Cardiac fibroblast (primary cell): Measurements from ENCODE around the gene KCNRG.

Experiments
- DNase-seq, 2 donors: peaks; one replicate each; pipeline versions ENCODE4 v3.0.0 to v3.0.0-alpha.2; 2010; ENCODE audit warnings: low read depth in 2 of 2
- H3K4me3 ChIP-seq, 2 donors: replicated peaks in 1 of 2; 1 replicate in 1 of 2; 2 replicates in 1 of 2; pipeline ENCODE4 v1.5.1; 2011; ENCODE audit warnings: low read depth in 2 of 2, low read length in 2 of 2, mild to moderate bottlenecking in 2 of 2, moderate library complexity in 1 of 2
- CTCF ChIP-seq: IDR thresholded peaks from one replicate; pipeline ENCODE4 v1.5.1; 2011; ENCODE audit warnings: low read depth, mild to moderate bottlenecking, low read length, inconsistent platforms

The KCNRG gene

GRCh38 chr13:50017819-50018218 is 2.6 kb downstream of the KCNRG start:
- no peak overlapping the region for H3K4me3 ChIP-seq
- TF ChIP-seq CTCF = no peak
- DNase-seq = no peak

- no peak for TF ChIP-seq CTCF
- DNase-seq = no peak
- no peak overlapping the region for H3K4me3 ChIP-seq
Observed at GRCh38 chr13:50025436-50025835, 10.2 kb downstream of the KCNRG start.

GRCh38 chr13:50026788-50027473 is 11.7 kb downstream of the KCNRG start:
- H3K4me3 ChIP-seq = no peak overlapping the region
- TF ChIP-seq CTCF = no peak
- peak in 1 of 2 donors; percentile 7 for DNase-seq

- peak in 1 of 2 donors; percentile 37 for DNase-seq
- no peak for TF ChIP-seq CTCF
- no peak overlapping the region for H3K4me3 ChIP-seq
Observed at GRCh38 chr13:50030315-50030714, 15.1 kb downstream of the KCNRG start.

GRCh38 chr13:50033725-50034124 is 18.5 kb downstream of the KCNRG start:
- TF ChIP-seq CTCF = no peak
- no peak overlapping the region for H3K4me3 ChIP-seq
- peak; percentile 40 to 58 for DNase-seq

GRCh38 chr13:50037788-50038187 is 22.5 kb downstream of the KCNRG start:
- H3K4me3 ChIP-seq = no peak overlapping the region
- no peak for DNase-seq
- TF ChIP-seq CTCF = no peak

- H3K4me3 ChIP-seq = no peak overlapping the region
- TF ChIP-seq CTCF = no peak
- no peak for DNase-seq
Observed at GRCh38 chr13:50038266-50038665, 23.0 kb downstream of the KCNRG start.
